Omental fat pad (tissue), 4 donors: ENCODE data around the gene ETHE1. TPM values are rescaled to one million over a fixed set of nuclear protein-coding genes. Genes with fewer than 3 reads are reported as not detected.

Experiments
- ATAC-seq: fragments of 150-250 bp; one replicate; pipeline ENCODE4 v1.9.1; 2016; ENCODE audit warnings: mild to moderate bottlenecking, moderate library complexity; ENCODE audit not compliant: low FRiP score
- DNase-seq: peaks from one replicate; pipeline ENCODE4 v3.0.0-alpha.2; 2019; ENCODE audit warnings: low spot score
- CTCF ChIP-seq, 3 donors: fragments of 450-650 bp; IDR thresholded peaks; one replicate each; pipeline ENCODE4 v1.5.1; 2016 to 2017; ENCODE audit warnings: antibody characterized with exemption in 3 of 3, mild to moderate bottlenecking in 3 of 3, moderate library complexity in 2 of 3
- total RNA-seq, 4 donors: library from RNA; depleted of rRNA; stranded (reverse); fragments of >200 nt; gene quantifications; one replicate each; pipeline ENCODE4 v1.1.0, GENCODE V29; 2016

ETHE1 gene
- total RNA-seq, 4 donors from 2014 or later = 32.4 to 52.3 (median 41.3) TPM

- no peak for TF ChIP-seq CTCF (IDR thresholded peaks at IDR 0.05)
- no peak for DNase-seq
- ATAC-seq = no peak
These were observed 34.4 kb upstream of the ETHE1 start for GRCh38 chr19:43561139-43561970.

GRCh38 chr19:43560687-43561086, 33.7 kb upstream of the ETHE1 start:
- no peak for DNase-seq
- no peak for ATAC-seq
- TF ChIP-seq CTCF (IDR thresholded peaks at IDR 0.05) = no peak

- ATAC-seq (no peak), DNase-seq (no peak)
- no peak for TF ChIP-seq CTCF (IDR thresholded peaks at IDR 0.05)
These were observed 28.3 kb upstream of the ETHE1 start for GRCh38 chr19:43555185-43555770.

- ATAC-seq (no peak), DNase-seq (no peak)
- TF ChIP-seq CTCF (IDR thresholded peaks at IDR 0.05) = no peak
These were observed 27.4 kb upstream of the ETHE1 start for GRCh38 chr19:43554317-43554895.

GRCh38 chr19:43553656-43554055, 26.7 kb upstream of the ETHE1 start:
- ATAC-seq = no peak
- no peak for TF ChIP-seq CTCF (IDR thresholded peaks at IDR 0.05)
- no peak for DNase-seq

GRCh38 chr19:43552616-43553015, 25.6 kb upstream of the ETHE1 start:
- no peak for DNase-seq
- no peak for TF ChIP-seq CTCF (IDR thresholded peaks at IDR 0.05)
- no peak for ATAC-seq

- TF ChIP-seq CTCF (IDR thresholded peaks at IDR 0.05) = no peak
- DNase-seq = no peak
- no peak for ATAC-seq
These were observed 25.1 kb upstream of the ETHE1 start for GRCh38 chr19:43552198-43552450.
